GM23338 (cell line): ENCODE data around the gene LDB1. TPM values are rescaled to one million over a fixed set of nuclear protein-coding genes. Genes with fewer than 3 reads are reported as not detected.

ENCODE experiments used
- ATAC-seq: fragments of 200-7000 bp; cut with Tn5 transposase; 3 replicates; pipeline ENCODE4 v1.9.1; 2020
- DNase-seq: peaks from one replicate; pipeline ENCODE4 v3.0.0-alpha.2; 2015; ENCODE audit warnings: low spot score
- H2AFZ ChIP-seq: fragments of 200-600 bp; sonication (generic); 2 replicates; pipeline ENCODE4 v1.8.0; 2016; ENCODE audit warnings: antibody characterized with exemption, mild to moderate bottlenecking, moderate library complexity
- H3F3A ChIP-seq: fragments of 200-600 bp; sonication (generic); replicated peaks from 2 replicates; pipeline ENCODE4 v1.8.0; 2017; ENCODE audit warnings: antibody characterized with exemption, mixed run types, low read depth
- H3K27ac ChIP-seq: fragments of 200-600 bp; sonication (generic); 2 replicates; pipeline ENCODE4 v1.6.1; 2016; ENCODE audit warnings: low read depth
- H3K27me3 ChIP-seq: fragments of 200-600 bp; sonication (generic); 2 replicates; pipeline ENCODE4 v1.8.0; 2016; ENCODE audit warnings: mild to moderate bottlenecking, mixed run types, moderate library complexity; ENCODE audit not compliant: insufficient read depth
- H3K36me3 ChIP-seq: fragments of 200-600 bp; sonication (generic); 2 replicates; pipeline ENCODE4 v1.8.0; 2016; ENCODE audit warnings: mild to moderate bottlenecking; ENCODE audit not compliant: insufficient read depth
- H3K4me1 ChIP-seq: fragments of 200-600 bp; sonication (generic); 2 replicates; pipeline ENCODE4 v1.8.0; 2016; ENCODE audit warnings: mild to moderate bottlenecking, moderate library complexity; ENCODE audit not compliant: insufficient read depth
- H3K4me2 ChIP-seq: fragments of 200-600 bp; sonication (generic); 2 replicates; pipeline ENCODE4 v1.7.1; 2017; ENCODE audit warnings: mixed run types
- H3K4me3 ChIP-seq: fragments of 200-600 bp; sonication (generic); 2 replicates; pipeline ENCODE4 v1.6.1; 2016; ENCODE audit warnings: mixed run types
- H3K79me2 ChIP-seq: fragments of 200-600 bp; sonication (generic); replicated peaks from 2 replicates; pipeline ENCODE4 v1.8.0; 2017; ENCODE audit warnings: mild to moderate bottlenecking; ENCODE audit not compliant: insufficient read depth
- H3K9me2 ChIP-seq: fragments of 200-600 bp; sonication (generic); 2 replicates; pipeline ENCODE4 v1.8.0; 2017; ENCODE audit not compliant: insufficient read depth
- H4K20me1 ChIP-seq: fragments of 200-600 bp; sonication (generic); replicated peaks from 2 replicates; pipeline ENCODE4 v1.8.0; 2017; ENCODE audit warnings: mild to moderate bottlenecking; ENCODE audit not compliant: insufficient read depth
- H3K27ac Mint-ChIP-seq: 2 replicates; pipeline ENCODE4 v1.8.0; 2020; ENCODE audit warnings: inconsistent platforms, mild to moderate bottlenecking, moderate library complexity, mixed read lengths
- H3K27me3 Mint-ChIP-seq: 3 replicates; pipeline ENCODE4 v1.8.0; 2022; ENCODE audit warnings: low read depth, mild to moderate bottlenecking, moderate library complexity, mixed read lengths, inconsistent platforms; ENCODE audit not compliant: insufficient read depth, poor library complexity
- H3K36me3 Mint-ChIP-seq: 3 replicates; pipeline ENCODE4 v1.8.0; 2021; ENCODE audit warnings: low read depth, mild to moderate bottlenecking, inconsistent platforms, moderate library complexity, mixed read lengths
- H3K4me1 Mint-ChIP-seq: 3 replicates; pipeline ENCODE4 v1.8.0; 2020; ENCODE audit warnings: mild to moderate bottlenecking, inconsistent platforms, mixed read lengths
- H3K4me3 Mint-ChIP-seq: 3 replicates; pipeline ENCODE4 v1.8.0; 2021; ENCODE audit warnings: moderate library complexity, mild to moderate bottlenecking, inconsistent platforms, mixed read lengths
- H3K9me3 Mint-ChIP-seq: 3 replicates; pipeline ENCODE4 v1.8.0; 2020; ENCODE audit warnings: moderate library complexity, mild to moderate bottlenecking, inconsistent platforms, mixed read lengths
- CREB1 ChIP-seq: fragments of 250-450 bp; sonication (Bioruptor Pico); IDR thresholded peaks from 2 replicates; pipeline ENCODE4 v1.5.0; 2020; ENCODE audit warnings: low read depth, mild to moderate bottlenecking, moderate library complexity
- EZH2 ChIP-seq: fragments of 200-600 bp; sonication (generic); IDR thresholded peaks from one replicate; pipeline ENCODE4 v1.8.0; 2017; ENCODE audit warnings: antibody characterized with exemption, mild to moderate bottlenecking, low read depth; ENCODE audit not compliant: unreplicated experiment
- POLR2AphosphoS5 ChIP-seq: IDR thresholded peaks from 2 replicates; pipeline ENCODE4 v1.6.1; 2016; ENCODE audit warnings: antibody characterized with exemption, low read depth
- STAT1 ChIP-seq: IDR thresholded peaks from one replicate; pipeline ENCODE4 v1.6.1; 2016; ENCODE audit warnings: antibody characterized with exemption; ENCODE audit not compliant: unreplicated experiment
- long read RNA-seq: library from polyadenylated mRNA; unstranded; transcript quantifications from one replicate; pipeline ENCODE4 v2.0.0, GENCODE V29; 2020; ENCODE audit not compliant: unreplicated experiment
- polyA plus RNA-seq: library from polyadenylated mRNA; unstranded; fragments of >200 nt; fragmentation: Nextera tagmentation; extraction: Ambion mirVana; gene quantifications from 2 replicates; pipeline ENCODE4 v1.2.1, GENCODE V29; 2016
- total RNA-seq: library from RNA; depleted of rRNA; stranded (reverse); fragments of >200 nt; shearing (Covaris generic); gene quantifications from 2 replicates; pipeline ENCODE4 v1.2.3, GENCODE V29; 2014; rRNA removed
- TF ChIP-seq, protein P1 (sequence below): IDR thresholded peaks from one replicate; pipeline ENCODE4 v1.6.1; 2018; ENCODE audit warnings: antibody characterized with exemption; ENCODE audit not compliant: unreplicated experiment
- TF ChIP-seq, protein P2 (sequence below): fragments of 250-450 bp; sonication (Bioruptor Pico); IDR thresholded peaks from 2 replicates; pipeline ENCODE4 v1.5.0; 2020; ENCODE audit warnings: mild to moderate bottlenecking, moderate library complexity
- TF ChIP-seq, protein P3 (sequence below), 2 experiments: fragments of 200-600 bp in 1 of 2; sonication (generic) in 1 of 2; conservative IDR thresholded peaks; 2 replicates each; pipeline versions ENCODE4 v1.5.1 to v1.6.1; 2016 to 2017; ENCODE audit warnings: antibody characterized with exemption in 2 of 2, low read depth in 2 of 2, mild to moderate bottlenecking in 2 of 2, moderate library complexity in 1 of 2
- TF ChIP-seq, protein P4 (sequence below): IDR thresholded peaks from 2 replicates; pipeline ENCODE4 v1.6.1; 2016; ENCODE audit warnings: antibody characterized with exemption

LDB1 gene, protein sequence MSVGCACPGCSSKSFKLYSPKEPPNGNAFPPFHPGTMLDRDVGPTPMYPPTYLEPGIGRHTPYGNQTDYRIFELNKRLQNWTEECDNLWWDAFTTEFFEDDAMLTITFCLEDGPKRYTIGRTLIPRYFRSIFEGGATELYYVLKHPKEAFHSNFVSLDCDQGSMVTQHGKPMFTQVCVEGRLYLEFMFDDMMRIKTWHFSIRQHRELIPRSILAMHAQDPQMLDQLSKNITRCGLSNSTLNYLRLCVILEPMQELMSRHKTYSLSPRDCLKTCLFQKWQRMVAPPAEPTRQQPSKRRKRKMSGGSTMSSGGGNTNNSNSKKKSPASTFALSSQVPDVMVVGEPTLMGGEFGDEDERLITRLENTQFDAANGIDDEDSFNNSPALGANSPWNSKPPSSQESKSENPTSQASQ
- 52.9 and 69.3 TPM in 2 replicates for total RNA-seq
- polyA plus RNA-seq = 16.3 and 19.4 TPM in 2 replicates
- long read RNA-seq, partial matches to known transcripts = 5 of 5 reads
- long read RNA-seq, other reads (novel, unspliced or antisense) = 0 of 5 reads

DNA sequence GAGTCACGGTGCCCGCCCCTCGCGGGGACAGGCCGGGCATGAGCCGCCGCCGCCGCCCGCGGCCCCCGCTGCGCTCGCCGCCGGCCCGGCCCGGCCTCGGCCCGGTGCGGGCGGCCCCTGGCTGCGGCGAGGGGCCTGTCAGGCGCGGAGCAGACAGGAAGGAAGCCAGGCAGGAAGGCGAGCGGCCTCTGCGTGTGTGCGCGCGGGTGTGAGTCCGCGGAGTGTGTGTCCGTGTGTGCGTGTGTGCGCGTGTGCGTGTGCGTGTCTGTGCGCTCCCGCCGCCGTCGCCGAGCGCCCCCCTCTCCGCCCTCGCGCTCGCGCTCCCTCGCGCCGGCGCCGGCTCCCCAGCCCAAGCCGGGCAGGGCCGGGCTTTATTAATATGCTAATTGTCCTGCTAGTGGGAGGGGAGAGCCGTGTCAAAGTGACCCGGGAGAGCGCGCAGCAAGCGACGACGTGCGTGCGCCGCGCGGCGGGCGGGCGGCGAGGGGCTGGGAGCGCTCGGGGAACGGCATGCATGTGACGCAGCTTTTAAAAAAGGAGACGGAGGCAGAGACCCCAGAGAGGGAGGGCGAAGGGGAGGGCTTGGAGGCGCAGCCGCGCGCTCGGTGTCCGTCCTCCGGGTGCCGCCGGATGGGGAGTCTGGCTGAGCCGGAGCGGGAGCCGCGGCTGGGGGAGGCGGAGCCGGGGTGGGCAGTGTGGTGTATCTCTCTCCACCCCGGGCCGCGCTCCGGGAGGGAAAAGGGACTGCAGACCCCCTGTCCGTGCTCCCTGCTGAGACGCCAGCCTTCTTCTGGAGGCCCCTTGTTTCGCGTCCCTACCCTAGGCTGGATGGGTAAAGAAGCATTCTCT lies at the start of gene LDB1:
LDB1 (minus strand) TSS at position 227 of the 849 bp plus-strand sequence. CDS start 258 bp downstream, outside the sequence.
- Mint-ChIP-seq H3K27me3 (peaks cover 20% of the 10 kb centered on the region), H3K9me3 (no peaks in the 10 kb centered on the region; the same call in 2 of the 3 replicates), H3K36me3 (peaks cover 3% of the 10 kb centered on the region; the same call in 1 of the 3 replicates), H3K27ac (peak within 1 kb of the TSS; percentile 99), H3K4me3 (peak within 1 kb of the TSS; percentile 93), H3K4me1 (peaks cover 59% of the 10 kb centered on the region)
- peak within 1 kb of the TSS; percentile 95 for H3K4me3 ChIP-seq
- ATAC-seq (peak; percentile 29), DNase-seq (peak; percentile 89)
- H3K36me3 ChIP-seq = no peaks in the 10 kb centered on the region
- no peaks in the 10 kb centered on the region for H3K27me3 ChIP-seq
- H4K20me1 ChIP-seq = no peaks in the 10 kb centered on the region; the same call in 1 of the 2 replicates
- peak within 1 kb of the TSS; percentile 100 for H3K27ac ChIP-seq
- H3K4me1 ChIP-seq = peaks cover 52% of the 10 kb centered on the region
- TF ChIP-seq CREB1 (CRISPR knock-in tag) (peak; percentile 68), POLR2AphosphoS5 (peak; percentile 55; the same call in 1 of the 2 replicates), STAT1 (no peak), EZH2 (no peak)
- TF ChIP-seq, protein P1, sequence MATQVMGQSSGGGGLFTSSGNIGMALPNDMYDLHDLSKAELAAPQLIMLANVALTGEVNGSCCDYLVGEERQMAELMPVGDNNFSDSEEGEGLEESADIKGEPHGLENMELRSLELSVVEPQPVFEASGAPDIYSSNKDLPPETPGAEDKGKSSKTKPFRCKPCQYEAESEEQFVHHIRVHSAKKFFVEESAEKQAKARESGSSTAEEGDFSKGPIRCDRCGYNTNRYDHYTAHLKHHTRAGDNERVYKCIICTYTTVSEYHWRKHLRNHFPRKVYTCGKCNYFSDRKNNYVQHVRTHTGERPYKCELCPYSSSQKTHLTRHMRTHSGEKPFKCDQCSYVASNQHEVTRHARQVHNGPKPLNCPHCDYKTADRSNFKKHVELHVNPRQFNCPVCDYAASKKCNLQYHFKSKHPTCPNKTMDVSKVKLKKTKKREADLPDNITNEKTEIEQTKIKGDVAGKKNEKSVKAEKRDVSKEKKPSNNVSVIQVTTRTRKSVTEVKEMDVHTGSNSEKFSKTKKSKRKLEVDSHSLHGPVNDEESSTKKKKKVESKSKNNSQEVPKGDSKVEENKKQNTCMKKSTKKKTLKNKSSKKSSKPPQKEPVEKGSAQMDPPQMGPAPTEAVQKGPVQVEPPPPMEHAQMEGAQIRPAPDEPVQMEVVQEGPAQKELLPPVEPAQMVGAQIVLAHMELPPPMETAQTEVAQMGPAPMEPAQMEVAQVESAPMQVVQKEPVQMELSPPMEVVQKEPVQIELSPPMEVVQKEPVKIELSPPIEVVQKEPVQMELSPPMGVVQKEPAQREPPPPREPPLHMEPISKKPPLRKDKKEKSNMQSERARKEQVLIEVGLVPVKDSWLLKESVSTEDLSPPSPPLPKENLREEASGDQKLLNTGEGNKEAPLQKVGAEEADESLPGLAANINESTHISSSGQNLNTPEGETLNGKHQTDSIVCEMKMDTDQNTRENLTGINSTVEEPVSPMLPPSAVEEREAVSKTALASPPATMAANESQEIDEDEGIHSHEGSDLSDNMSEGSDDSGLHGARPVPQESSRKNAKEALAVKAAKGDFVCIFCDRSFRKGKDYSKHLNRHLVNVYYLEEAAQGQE = no peak
- TF ChIP-seq, protein P2, sequence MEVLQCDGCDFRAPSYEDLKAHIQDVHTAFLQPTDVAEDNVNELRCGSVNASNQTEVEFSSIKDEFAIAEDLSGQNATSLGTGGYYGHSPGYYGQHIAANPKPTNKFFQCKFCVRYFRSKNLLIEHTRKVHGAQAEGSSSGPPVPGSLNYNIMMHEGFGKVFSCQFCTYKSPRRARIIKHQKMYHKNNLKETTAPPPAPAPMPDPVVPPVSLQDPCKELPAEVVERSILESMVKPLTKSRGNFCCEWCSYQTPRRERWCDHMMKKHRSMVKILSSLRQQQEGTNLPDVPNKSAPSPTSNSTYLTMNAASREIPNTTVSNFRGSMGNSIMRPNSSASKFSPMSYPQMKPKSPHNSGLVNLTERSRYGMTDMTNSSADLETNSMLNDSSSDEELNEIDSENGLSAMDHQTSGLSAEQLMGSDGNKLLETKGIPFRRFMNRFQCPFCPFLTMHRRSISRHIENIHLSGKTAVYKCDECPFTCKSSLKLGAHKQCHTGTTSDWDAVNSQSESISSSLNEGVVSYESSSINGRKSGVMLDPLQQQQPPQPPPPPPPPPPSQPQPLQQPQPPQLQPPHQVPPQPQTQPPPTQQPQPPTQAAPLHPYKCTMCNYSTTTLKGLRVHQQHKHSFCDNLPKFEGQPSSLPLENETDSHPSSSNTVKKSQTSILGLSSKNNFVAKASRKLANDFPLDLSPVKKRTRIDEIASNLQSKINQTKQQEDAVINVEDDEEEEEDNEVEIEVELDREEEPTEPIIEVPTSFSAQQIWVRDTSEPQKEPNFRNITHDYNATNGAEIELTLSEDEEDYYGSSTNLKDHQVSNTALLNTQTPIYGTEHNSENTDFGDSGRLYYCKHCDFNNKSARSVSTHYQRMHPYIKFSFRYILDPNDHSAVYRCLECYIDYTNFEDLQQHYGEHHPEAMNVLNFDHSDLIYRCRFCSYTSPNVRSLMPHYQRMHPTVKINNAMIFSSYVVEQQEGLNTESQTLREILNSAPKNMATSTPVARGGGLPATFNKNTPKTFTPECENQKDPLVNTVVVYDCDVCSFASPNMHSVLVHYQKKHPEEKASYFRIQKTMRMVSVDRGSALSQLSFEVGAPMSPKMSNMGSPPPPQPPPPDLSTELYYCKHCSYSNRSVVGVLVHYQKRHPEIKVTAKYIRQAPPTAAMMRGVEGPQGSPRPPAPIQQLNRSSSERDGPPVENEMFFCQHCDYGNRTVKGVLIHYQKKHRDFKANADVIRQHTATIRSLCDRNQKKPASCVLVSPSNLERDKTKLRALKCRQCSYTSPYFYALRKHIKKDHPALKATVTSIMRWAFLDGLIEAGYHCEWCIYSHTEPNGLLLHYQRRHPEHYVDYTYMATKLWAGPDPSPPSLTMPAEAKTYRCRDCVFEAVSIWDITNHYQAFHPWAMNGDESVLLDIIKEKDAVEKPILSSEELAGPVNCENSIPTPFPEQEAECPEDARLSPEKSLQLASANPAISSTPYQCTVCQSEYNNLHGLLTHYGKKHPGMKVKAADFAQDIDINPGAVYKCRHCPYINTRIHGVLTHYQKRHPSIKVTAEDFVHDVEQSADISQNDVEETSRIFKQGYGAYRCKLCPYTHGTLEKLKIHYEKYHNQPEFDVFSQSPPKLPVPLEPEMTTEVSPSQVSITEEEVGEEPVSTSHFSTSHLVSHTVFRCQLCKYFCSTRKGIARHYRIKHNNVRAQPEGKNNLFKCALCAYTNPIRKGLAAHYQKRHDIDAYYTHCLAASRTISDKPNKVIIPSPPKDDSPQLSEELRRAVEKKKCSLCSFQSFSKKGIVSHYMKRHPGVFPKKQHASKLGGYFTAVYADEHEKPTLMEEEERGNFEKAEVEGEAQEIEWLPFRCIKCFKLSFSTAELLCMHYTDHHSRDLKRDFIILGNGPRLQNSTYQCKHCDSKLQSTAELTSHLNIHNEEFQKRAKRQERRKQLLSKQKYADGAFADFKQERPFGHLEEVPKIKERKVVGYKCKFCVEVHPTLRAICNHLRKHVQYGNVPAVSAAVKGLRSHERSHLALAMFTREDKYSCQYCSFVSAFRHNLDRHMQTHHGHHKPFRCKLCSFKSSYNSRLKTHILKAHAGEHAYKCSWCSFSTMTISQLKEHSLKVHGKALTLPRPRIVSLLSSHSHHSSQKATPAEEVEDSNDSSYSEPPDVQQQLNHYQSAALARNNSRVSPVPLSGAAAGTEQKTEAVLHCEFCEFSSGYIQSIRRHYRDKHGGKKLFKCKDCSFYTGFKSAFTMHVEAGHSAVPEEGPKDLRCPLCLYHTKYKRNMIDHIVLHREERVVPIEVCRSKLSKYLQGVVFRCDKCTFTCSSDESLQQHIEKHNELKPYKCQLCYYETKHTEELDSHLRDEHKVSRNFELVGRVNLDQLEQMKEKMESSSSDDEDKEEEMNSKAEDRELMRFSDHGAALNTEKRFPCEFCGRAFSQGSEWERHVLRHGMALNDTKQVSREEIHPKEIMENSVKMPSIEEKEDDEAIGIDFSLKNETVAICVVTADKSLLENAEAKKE (CRISPR knock-in tag) = no peak
- TF ChIP-seq, protein P3, sequence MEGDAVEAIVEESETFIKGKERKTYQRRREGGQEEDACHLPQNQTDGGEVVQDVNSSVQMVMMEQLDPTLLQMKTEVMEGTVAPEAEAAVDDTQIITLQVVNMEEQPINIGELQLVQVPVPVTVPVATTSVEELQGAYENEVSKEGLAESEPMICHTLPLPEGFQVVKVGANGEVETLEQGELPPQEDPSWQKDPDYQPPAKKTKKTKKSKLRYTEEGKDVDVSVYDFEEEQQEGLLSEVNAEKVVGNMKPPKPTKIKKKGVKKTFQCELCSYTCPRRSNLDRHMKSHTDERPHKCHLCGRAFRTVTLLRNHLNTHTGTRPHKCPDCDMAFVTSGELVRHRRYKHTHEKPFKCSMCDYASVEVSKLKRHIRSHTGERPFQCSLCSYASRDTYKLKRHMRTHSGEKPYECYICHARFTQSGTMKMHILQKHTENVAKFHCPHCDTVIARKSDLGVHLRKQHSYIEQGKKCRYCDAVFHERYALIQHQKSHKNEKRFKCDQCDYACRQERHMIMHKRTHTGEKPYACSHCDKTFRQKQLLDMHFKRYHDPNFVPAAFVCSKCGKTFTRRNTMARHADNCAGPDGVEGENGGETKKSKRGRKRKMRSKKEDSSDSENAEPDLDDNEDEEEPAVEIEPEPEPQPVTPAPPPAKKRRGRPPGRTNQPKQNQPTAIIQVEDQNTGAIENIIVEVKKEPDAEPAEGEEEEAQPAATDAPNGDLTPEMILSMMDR (conservative IDR thresholded peaks at IDR 0.05; ENCODE audit: low read depth in 2 of 2) = no peak
- TF ChIP-seq, protein P4, sequence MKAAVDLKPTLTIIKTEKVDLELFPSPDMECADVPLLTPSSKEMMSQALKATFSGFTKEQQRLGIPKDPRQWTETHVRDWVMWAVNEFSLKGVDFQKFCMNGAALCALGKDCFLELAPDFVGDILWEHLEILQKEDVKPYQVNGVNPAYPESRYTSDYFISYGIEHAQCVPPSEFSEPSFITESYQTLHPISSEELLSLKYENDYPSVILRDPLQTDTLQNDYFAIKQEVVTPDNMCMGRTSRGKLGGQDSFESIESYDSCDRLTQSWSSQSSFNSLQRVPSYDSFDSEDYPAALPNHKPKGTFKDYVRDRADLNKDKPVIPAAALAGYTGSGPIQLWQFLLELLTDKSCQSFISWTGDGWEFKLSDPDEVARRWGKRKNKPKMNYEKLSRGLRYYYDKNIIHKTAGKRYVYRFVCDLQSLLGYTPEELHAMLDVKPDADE = no peak
- H3K9me2 ChIP-seq = no peaks in the 10 kb centered on the region
- H2AFZ ChIP-seq = no peak within 1 kb of the TSS
- H3F3A ChIP-seq = peaks cover 18% of the 10 kb centered on the region
- H3K4me2 ChIP-seq = peak within 1 kb of the TSS; percentile 80
- H3K79me2 ChIP-seq = peaks cover 45% of the 10 kb centered on the region
